ENCODE measurements around the gene RPS19. TPM values are rescaled to one million over a fixed set of nuclear protein-coding genes. Genes with fewer than 3 reads are reported as not detected.

RPS19 gene
- 1,000 to 10,000 TPM; 2,679 to 3,011 TPM for total RNA-seq

DNA sequence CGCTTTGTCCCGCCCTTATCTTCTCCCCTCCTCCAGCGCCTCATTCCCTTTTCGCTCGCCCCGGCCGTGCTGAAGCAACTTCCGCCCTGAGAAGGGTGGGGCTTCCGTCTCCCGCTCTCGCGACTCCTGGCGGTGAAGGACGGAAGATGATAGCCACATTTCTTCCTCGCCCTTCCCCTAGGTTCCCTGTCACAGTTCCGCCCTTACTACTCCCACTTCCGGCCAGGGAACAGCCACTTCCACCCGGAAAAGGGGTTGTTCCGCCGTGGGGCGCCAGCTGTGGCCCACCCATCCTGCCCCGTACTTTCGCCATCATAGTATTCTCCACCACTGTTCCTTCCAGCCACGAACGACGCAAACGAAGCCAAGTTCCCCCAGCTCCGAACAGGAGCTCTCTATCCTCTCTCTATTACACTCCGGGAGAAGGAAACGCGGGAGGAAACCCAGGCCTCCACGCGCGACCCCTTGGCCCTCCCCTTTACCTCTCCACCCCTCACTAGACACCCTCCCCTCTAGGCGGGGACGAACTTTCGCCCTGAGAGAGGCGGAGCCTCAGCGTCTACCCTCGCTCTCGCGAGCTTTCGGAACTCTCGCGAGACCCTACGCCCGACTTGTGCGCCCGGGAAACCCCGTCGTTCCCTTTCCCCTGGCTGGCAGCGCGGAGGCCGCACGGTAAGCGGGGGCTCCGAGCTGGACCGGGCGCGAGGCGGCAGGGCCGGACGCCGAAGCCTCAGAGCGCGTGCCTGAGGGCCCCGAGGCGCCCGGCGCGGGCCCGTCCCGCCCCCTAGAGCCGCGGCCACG lies at the start of gene RPS19:
Gene RPS19 (plus strand): TSS at position 638 of the 801 bp plus-strand sequence. CDS start 520 bp downstream, outside the sequence.
- Mint-ChIP-seq H3K4me1 (peaks cover 44% of the 10 kb centered on the region), H3K36me3 (ENCODE audit: low read depth) (peaks cover 43% of the 10 kb centered on the region), H3K4me3 (peak within 1 kb of the TSS; percentile 79), H3K27ac (peak within 1 kb of the TSS; percentile 94), H3K9me3 (no peaks in the 10 kb centered on the region), H3K27me3 (peaks cover 2% of the 10 kb centered on the region)
- CTCF ChIA-PET: interaction anchor here (0.6 to 3.3 kb wide), 27 partner anchors 9 to 615 kb away, joined by 3 to 27 read pairs (median 4); partner anchors contain the start of genes ARHGEF1 and RABAC1
- POLR2A ChIA-PET: interaction anchor here (0.6 to 2.4 kb wide), 6 partner anchors 8 to 403 kb away, joined by 3 to 11 read pairs (median 4); no protein-coding TSS in a partner anchor
- peak; percentile 98 for DNase-seq

DNA sequence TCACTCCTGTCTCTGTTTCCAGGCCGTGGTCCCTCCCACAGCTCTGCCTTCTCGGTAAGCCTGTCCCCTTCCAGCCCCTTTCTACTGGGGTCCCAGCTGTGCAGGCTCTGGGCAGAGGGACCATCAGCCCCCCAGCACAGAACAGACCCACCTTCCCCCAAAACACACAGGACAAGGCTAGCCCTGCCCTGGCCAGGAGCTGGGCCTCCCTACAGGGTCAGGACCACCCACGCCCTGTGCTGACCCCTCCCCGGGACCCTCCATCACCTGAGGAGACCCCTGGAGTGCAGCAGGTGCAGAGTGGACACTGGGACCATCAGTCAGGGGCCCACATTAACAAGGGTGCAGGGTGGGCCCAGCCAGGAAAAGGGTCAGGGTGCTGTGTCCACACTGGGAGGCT lies 49.8 kb upstream of the RPS19 start:
- no peak for DNase-seq
- no peaks in the 10 kb centered on the region for H3K36me3 Mint-ChIP-seq (ENCODE audit: low read depth)
- no peaks in the 10 kb centered on the region for H3K9me3 Mint-ChIP-seq
- H3K27me3 Mint-ChIP-seq: peaks cover 7% of the 10 kb centered on the region
- peaks cover 9% of the 10 kb centered on the region for H3K4me1 Mint-ChIP-seq
- H3K27ac Mint-ChIP-seq: no peak overlapping the region
- H3K4me3 Mint-ChIP-seq: no peak overlapping the region
- CTCF ChIA-PET: interaction anchor here (1.6 kb wide), 1 partner anchor 57 kb away, joined by 5 read pairs; no protein-coding TSS in a partner anchor
- POLR2A ChIA-PET: no interaction called here

DNA sequence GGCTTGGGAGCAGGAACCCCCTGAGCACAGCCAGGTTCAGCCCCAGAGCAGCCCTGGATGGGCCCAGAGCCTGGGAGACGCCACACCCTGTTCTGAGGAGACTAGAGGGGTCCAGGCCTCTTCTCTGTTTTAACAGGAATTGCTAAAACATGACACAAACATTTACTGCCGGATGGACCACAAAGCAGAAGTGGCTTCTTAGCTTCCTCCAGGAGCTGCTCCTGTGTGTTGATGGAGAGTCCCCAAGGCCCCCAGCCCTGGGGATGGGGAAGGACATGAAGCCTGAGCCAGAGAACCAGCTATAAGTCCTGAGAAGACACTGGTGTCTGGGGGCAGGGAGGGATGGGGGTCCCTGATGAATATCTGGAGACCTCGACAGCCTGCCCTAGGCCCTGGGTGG lies 49.0 kb upstream of the RPS19 start:
- Mint-ChIP-seq H3K4me1 (peaks cover 9% of the 10 kb centered on the region), H3K27me3 (peaks cover 7% of the 10 kb centered on the region), H3K36me3 (ENCODE audit: low read depth) (no peaks in the 10 kb centered on the region), H3K4me3 (no peak overlapping the region), H3K27ac (no peak overlapping the region), H3K9me3 (no peaks in the 10 kb centered on the region)
- POLR2A ChIA-PET: no interaction called here
- DNase-seq: no peak
- CTCF ChIA-PET: interaction anchor here (1.6 to 2.1 kb wide), 2 partner anchors 16 to 57 kb away, joined by 5 to 6 read pairs; no protein-coding TSS in a partner anchor

DNA sequence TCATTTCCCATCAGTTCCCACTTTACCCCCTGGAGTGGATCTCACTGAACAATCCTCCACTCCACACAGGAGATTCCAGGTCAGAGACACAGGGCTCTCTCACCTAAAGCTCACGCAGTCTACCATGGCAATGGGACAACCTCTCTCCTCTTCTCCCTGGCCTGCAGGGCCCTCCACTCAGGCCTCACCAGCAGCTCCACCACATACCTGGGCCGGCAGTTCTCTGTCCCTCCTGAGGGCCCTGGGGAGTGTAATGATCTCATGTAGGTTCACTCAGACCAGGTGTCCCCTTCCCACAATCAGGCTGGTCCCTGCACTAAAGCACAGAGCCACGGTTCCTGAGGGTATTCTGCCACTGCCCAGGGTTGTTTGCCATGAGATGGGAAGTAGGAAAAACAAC lies 48.1 kb upstream of the RPS19 start:
- no peak for DNase-seq
- H3K9me3 Mint-ChIP-seq: no peaks in the 10 kb centered on the region
- H3K36me3 Mint-ChIP-seq (ENCODE audit: low read depth): no peaks in the 10 kb centered on the region
- POLR2A ChIA-PET: no interaction called here
- peaks cover 9% of the 10 kb centered on the region for H3K4me1 Mint-ChIP-seq
- no peak overlapping the region for H3K4me3 Mint-ChIP-seq
- H3K27ac Mint-ChIP-seq: no peak overlapping the region
- H3K27me3 Mint-ChIP-seq: peaks cover 7% of the 10 kb centered on the region
- CTCF ChIA-PET: interaction anchor here (1.6 to 2.1 kb wide), 2 partner anchors 17 to 58 kb away, joined by 5 to 6 read pairs; no protein-coding TSS in a partner anchor

DNA sequence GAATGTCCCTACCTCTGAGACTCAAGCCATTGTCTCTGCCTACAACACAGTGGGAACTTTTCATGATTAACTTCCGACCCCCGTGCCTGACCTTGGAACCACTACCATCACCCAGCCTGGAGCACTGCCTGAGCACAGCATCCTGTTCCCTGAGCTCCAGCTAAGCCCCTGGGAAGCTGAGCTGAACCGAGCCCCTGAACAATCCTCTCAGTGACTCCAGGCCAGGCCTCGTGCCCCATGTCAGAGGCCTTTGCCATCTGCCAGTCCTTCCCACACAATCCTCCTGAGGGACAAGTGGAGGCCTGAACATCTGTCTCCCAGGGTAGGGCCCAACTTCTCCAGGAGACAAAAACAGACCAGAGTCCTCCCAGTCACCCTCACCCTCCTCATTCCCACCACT lies 46.1 kb upstream of the RPS19 start:
- CTCF ChIA-PET: no interaction called here
- no peaks in the 10 kb centered on the region for H3K9me3 Mint-ChIP-seq
- H3K36me3 Mint-ChIP-seq (ENCODE audit: low read depth): no peaks in the 10 kb centered on the region
- H3K27me3 Mint-ChIP-seq: peaks cover 2% of the 10 kb centered on the region
- DNase-seq: no peak
- H3K4me3 Mint-ChIP-seq: no peak overlapping the region
- POLR2A ChIA-PET: no interaction called here
- peaks cover 9% of the 10 kb centered on the region for H3K4me1 Mint-ChIP-seq
- H3K27ac Mint-ChIP-seq: no peak overlapping the region

DNA sequence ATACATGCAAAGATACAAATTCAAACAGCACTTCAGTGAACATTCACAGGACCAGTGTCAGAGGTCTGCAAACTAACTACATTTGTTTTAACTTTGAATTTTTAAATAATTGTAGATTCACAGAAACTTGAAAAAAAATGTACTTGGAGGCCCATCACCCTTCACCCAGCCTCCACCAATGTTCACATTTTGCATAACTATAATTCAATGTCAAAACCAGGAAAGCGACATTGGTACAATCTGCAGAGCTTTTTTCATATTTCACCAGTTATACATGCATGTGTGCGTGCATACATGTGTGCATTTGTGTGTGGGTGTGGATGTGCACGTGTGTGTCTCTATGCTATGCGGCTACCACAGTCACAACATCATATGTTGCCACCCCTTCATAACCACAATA lies 44.8 kb upstream of the RPS19 start:
- DNase-seq: no peak
- Mint-ChIP-seq H3K27ac (no peak overlapping the region), H3K4me1 (peaks cover 9% of the 10 kb centered on the region), H3K9me3 (no peaks in the 10 kb centered on the region), H3K36me3 (ENCODE audit: low read depth) (no peaks in the 10 kb centered on the region), H3K27me3 (no peaks in the 10 kb centered on the region), H3K4me3 (no peak overlapping the region)
- ChIA-PET POLR2A (no interaction called here), CTCF (interaction anchor here (1.0 kb wide), 1 partner anchor 24 kb away, joined by 6 read pairs; no protein-coding TSS in a partner anchor)

DNA sequence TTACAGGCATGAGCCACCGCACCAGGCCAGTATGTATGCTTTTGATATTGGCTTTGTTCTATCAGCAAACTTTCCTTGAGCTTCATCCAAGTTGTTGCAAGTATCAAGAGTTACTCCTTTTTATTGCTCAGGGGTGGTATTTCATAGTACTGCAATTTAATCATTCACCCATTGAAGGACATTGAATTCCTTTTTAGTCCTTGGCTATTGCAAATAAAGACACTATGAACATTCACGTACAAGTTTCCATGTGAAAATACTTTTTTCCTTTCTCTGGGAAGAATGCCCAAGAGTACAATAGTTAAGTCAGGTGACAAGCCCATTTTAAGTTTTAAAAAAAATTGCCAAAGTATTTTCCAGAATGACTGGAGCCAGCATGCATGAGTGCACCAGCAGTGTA lies 43.3 kb upstream of the RPS19 start:
- Mint-ChIP-seq H3K4me3 (no peak overlapping the region), H3K4me1 (peaks cover 9% of the 10 kb centered on the region), H3K9me3 (no peaks in the 10 kb centered on the region), H3K36me3 (ENCODE audit: low read depth) (no peaks in the 10 kb centered on the region), H3K27ac (no peak overlapping the region), H3K27me3 (peaks cover 9% of the 10 kb centered on the region)
- ChIA-PET CTCF (interaction anchor here (1.0 kb wide), 1 partner anchor 24 kb away, joined by 3 read pairs; no protein-coding TSS in a partner anchor), POLR2A (no interaction called here)
- no peak for DNase-seq

DNA sequence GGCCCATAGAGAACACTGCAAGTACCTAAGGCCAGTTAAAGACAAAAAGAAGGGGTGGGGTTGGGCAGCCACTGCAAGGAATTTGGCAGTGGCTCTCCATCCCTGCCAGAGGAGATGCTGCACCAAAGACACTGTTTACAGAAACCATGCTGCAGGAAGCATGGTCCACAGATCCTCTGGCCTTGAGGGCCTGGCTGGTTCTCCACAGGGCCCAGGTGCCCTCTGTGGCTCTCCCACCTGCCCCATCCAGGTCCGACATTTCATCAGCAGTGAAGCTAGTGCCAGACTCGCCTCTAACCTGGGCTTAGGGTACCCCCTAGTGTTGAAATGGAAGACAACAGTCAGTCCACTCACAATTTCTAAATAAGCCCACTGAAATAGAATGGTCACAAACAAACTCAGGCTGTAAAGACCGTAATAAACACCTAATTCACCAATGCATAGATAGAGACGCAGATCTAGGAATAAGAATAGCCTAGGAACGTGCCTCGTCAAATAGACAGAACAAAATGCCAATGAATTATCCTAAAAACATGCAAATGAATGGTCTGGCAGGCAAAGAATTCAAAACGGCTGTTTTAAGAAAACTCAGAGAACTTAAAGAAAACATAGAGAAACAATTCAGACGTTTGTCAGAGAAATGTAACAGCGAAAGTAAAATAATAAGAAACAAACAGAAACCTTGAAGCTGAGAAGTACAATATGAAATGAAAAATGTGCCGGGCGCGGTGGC lies 38.9 kb upstream of the RPS19 start:
- Mint-ChIP-seq H3K27ac (no peak overlapping the region), H3K9me3 (no peaks in the 10 kb centered on the region), H3K27me3 (peaks cover 28% of the 10 kb centered on the region), H3K4me3 (no peak overlapping the region), H3K4me1 (no peaks in the 10 kb centered on the region), H3K36me3 (ENCODE audit: low read depth) (no peaks in the 10 kb centered on the region)
- ChIA-PET CTCF (interaction anchor here (0.6 to 1.5 kb wide), 9 partner anchors 19 to 1216 kb away, joined by 3 to 10 read pairs (median 4); partner anchors contain the start of gene CEACAM3), POLR2A (no interaction called here)
- peak; percentile 66 for DNase-seq

DNA sequence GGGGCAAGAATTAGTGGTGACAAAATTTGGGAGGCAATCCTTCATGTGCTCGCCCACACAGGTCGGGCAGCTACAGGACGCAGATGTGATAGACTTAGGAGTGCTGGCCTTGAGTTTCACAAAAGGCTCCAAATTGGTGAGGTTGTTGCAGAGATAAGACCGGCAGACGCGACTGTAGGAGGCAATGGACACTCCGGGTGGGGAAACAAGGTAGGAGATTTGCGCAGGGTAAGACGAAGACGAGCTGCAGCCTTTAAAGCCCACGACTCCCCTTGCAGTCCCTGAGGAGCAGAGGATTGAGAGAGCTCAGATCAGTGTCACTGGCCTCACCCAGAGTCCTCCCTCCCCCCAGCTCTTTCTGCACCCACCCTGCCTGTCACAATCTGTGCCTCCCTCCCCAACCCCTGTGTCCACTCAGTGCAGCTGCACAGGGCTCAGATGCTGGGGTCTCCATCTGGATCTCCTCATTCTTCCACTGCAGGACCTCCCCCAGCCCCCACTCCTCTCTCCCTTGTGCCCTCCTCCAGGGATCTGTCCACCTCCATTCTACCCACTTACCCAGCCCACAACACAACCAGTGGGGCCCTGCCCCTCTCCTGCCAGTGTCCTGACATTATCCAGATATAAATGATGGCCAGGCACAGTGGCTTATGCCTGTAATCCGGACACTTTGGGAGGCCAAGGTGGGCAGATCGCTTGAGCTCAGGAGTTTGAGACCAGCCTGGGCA lies 21.9 kb upstream of the RPS19 start:
- Mint-ChIP-seq H3K36me3 (ENCODE audit: low read depth) (no peaks in the 10 kb centered on the region), H3K4me1 (no peaks in the 10 kb centered on the region), H3K9me3 (no peaks in the 10 kb centered on the region), H3K27ac (no peak overlapping the region), H3K4me3 (no peak overlapping the region), H3K27me3 (peaks cover 32% of the 10 kb centered on the region)
- CTCF ChIA-PET: interaction anchor here (0.6 to 1.2 kb wide), 4 partner anchors 42 to 121 kb away, joined by 3 read pairs; partner anchors contain the start of gene RABAC1
- no peak for DNase-seq
- POLR2A ChIA-PET: no interaction called here

DNA sequence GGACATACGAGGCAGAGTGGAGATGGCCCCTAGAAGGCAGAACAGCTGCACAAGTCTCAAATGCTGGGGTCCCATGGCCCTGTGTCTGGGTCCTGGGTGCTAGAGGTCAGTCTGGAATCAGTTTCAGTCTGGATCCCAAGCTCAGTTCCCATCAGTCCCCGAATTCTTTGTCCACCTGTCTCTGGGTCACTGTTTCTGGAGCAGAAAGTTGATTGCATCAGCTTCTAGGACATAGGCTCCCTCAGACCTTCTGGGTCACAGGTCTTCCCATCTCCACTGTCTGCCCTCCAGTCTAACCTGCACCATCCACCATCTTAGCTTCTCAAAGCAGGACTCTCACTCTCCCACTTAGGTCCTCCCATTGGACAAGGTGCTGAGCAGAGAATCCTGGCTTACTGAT lies 20.8 kb upstream of the RPS19 start:
- Mint-ChIP-seq H3K4me3 (no peak overlapping the region), H3K27ac (no peak overlapping the region), H3K9me3 (no peaks in the 10 kb centered on the region), H3K4me1 (no peaks in the 10 kb centered on the region), H3K36me3 (ENCODE audit: low read depth) (no peaks in the 10 kb centered on the region), H3K27me3 (peaks cover 31% of the 10 kb centered on the region)
- ChIA-PET POLR2A (no interaction called here), CTCF (no interaction called here)
- no peak for DNase-seq

DNA sequence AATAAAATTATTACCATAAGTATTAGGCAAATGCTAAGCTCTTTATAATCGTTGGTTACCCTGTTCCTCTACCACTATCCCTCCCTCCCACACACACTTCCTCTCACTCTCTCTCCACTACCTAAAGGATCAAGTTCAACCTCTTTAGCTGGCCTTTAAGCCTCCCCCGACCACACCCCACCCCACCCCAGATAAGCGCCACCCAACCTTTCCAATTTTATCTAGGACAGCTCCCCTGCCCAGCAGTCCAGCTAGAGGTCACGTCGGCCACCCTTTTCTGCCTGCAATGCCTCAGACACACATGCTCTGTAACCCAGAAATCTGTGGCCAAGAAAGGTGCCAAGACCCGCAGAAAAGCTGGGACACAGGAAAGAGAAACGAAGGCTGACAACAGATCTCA lies 16.7 kb upstream of the RPS19 start:
- H3K27me3 Mint-ChIP-seq: peaks cover 11% of the 10 kb centered on the region
- ChIA-PET CTCF (interaction anchor here (1.5 kb wide), 1 partner anchor 16 kb away, joined by 5 read pairs; the partner anchor contains the start of gene RPS19), POLR2A (no interaction called here)
- no peak overlapping the region for H3K27ac Mint-ChIP-seq
- DNase-seq: no peak
- no peak overlapping the region for H3K4me3 Mint-ChIP-seq
- no peaks in the 10 kb centered on the region for H3K4me1 Mint-ChIP-seq
- no peaks in the 10 kb centered on the region for H3K36me3 Mint-ChIP-seq (ENCODE audit: low read depth)
- H3K9me3 Mint-ChIP-seq: no peaks in the 10 kb centered on the region

DNA sequence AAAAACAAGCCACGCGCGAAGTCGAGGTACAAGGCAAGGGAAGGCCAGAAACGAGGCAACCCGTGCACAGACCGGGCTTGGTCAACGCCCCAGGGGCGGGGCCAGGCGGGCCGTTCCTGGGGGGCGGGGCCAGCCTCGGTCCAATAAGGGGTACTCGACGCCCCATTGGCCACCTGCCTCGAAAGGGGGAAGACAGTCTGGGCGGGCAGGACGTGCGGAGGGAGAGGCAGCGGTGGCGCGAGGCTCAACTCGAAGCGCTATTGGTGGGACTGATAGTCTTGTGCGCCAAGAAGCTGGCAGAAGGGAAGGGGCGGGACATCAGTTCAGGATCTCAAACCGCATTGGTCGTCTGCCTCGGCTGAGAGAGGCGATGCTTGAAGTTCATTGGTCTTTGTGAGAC lies 15.5 kb upstream of the RPS19 start, which contains the start of gene LYPD4:
Gene LYPD4 (minus strand): TSS at position 83 of the 400 bp plus-strand sequence. CDS start 5,398 bp downstream, outside the sequence.
- Mint-ChIP-seq H3K4me3 (no peak within 1 kb of the TSS), H3K4me1 (no peaks in the 10 kb centered on the region), H3K27ac (no peak within 1 kb of the TSS), H3K36me3 (ENCODE audit: low read depth) (no peaks in the 10 kb centered on the region), H3K27me3 (peaks cover 4% of the 10 kb centered on the region), H3K9me3 (no peaks in the 10 kb centered on the region)
- DNase-seq: no peak
- ChIA-PET POLR2A (no interaction called here), CTCF (no interaction called here)

DNA sequence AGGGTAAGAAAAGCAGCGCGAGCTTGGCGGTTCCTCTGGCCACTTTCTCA lies 15.2 kb upstream of the RPS19 start, which contains the start of gene DMRTC2:
Gene DMRTC2 (plus strand): TSS at position 42 of the 50 bp plus-strand sequence. CDS start 2,387 bp downstream, outside the sequence.
- CTCF ChIA-PET: no interaction called here
- Mint-ChIP-seq H3K36me3 (ENCODE audit: low read depth) (no peaks in the 10 kb centered on the region), H3K4me1 (no peaks in the 10 kb centered on the region), H3K27ac (no peak within 1 kb of the TSS), H3K4me3 (no peak within 1 kb of the TSS), H3K9me3 (no peaks in the 10 kb centered on the region), H3K27me3 (peaks cover 4% of the 10 kb centered on the region)
- POLR2A ChIA-PET: no interaction called here
- no peak for DNase-seq
